GM18511 (cell line): ENCODE data around the gene PIGZ.

Experiments used
- ATAC-seq: cut with Tn5 transposase; IDR thresholded peaks from one replicate; pipeline ENCODE4 v1.9.1; 2021; ENCODE audit warnings: mild to moderate bottlenecking, moderate library complexity; ENCODE audit not compliant: unreplicated experiment

The PIGZ gene

GRCh38 chr3:196927571-196928453, 40.8 kb downstream of the PIGZ start:
- ATAC-seq: no peak

DNA sequence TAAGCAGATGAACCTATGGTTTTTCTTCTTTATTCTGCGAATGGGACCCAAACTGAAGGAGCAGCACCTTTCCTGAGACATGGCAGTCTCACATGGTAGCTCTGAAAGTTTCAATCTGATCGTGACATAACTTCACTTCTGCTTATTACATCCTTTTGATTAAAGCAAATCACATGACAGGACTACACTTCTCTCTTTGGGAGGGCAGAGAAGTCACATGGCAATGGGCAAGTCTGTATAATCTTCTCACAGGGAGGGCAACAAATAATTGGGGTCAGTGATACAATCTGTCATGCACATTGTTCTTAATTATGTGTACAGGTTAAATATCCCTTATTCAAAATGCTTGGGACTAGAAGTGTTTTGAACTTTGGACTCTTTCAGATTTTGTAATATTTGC, 47.9 kb downstream of the PIGZ start:
- ATAC-seq: no peak

GRCh38 chr3:196918968-196919367, 49.7 kb downstream of the PIGZ start:
- ATAC-seq: no peak

DNA sequence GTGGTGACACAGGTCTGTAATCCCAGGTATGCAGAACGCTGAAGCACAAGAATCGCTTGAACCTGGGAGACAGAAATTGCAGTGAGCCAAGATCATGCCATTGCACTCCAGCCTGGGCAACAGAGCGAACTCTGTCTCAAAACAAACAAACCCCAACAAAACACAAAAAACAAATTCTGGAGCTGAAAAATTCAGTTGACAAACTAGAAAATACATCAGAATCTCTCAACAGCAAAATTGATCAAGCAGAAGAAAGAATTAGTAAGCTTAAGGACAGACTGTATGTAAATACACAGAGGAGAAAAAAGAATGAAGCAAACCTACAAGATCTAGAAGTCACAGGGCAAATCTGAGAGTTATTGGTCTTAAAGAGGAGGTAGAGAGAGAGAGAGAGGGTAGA, 51.6 kb downstream of the PIGZ start:
- no peak for ATAC-seq

DNA sequence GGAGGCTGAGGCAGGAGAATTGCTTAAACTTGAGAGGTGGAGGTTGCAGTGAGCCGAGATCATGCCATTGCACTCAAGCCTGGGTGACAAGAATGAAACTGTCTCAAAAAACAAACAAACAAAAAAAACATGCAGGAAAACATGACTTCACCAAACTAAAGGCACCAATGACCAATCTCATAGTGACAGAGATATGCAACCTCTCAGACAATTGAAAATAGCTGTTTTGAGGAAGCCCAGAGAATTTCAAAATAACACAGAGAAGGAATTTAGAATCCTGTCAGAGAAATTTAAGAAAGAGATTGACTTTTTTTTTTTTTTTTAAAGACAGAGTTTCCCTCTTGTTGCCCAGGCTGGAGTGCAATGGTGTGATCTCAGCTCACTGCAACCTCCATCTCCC, 52.4 kb downstream of the PIGZ start:
- ATAC-seq: no peak

- ATAC-seq: no peak
Measured at GRCh38 chr3:196915375-196915774, 53.3 kb downstream of the PIGZ start.

GRCh38 chr3:196914866-196915265, 53.8 kb downstream of the PIGZ start:
- ATAC-seq: no peak

DNA sequence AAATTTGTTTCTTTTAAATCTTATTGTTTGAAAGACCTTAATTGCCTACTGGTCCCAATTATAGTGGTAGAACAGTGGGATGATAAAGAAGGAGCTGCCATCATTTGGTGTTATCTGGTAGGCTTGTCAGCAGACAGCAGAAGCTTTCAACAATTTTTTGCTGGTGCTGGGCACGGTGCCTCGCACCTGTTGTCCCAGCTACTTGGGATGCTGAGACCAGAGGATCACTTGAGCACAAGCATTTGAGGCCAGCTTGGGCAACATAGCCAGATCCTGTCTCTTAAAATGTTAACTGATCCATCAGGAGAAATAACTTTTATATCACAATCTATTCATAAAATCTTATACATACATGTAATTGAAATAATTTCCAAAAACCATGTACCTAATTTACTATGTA, 64.9 kb downstream of the PIGZ start:
- no peak for ATAC-seq

- ATAC-seq: no peak
Measured at GRCh38 chr3:196902296-196902695, 66.3 kb downstream of the PIGZ start.

DNA sequence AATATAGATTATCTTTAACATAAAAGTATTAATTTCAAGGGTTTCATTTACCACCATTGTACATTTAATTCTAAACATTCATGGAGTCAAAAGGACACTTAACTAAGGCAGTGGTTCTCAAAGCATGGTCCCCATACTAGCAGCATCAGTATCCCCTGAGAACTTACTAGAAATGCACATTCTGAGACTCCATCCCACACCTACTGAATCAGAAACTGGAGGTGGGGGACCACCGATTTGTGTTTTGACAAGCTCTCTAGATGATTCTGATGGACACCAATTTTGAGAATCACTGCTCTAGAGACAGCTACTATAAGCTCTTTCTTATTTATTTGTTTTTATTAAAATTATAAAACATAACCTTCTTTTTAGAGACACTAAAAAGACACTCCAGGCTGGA, 66.9 kb downstream of the PIGZ start:
- no peak for ATAC-seq
